Thoracic aorta (tissue), 2 donors: ENCODE results near the gene OR8D1. TPM values are rescaled to one million over a fixed set of nuclear protein-coding genes. Genes with fewer than 3 reads are reported as not detected.

Experiments used
- ATAC-seq: fragments of 150-250 bp; one replicate; pipeline ENCODE4 v1.8.0; 2017; ENCODE audit warnings: low read depth; ENCODE audit not compliant: insufficient number of reproducible peaks, low FRiP score
- DNase-seq: peaks from one replicate; pipeline ENCODE4 v3.0.0-alpha.2; 2020; ENCODE audit warnings: low spot score
- H3K27ac ChIP-seq, 2 donors: fragments of 200-600 bp; sonication (generic); 1 replicate in 1 of 2; 2 replicates in 1 of 2; pipeline ENCODE4 v1.5.1; 2016; ENCODE audit warnings: mild to moderate bottlenecking in 2 of 2, moderate library complexity in 2 of 2
- H3K27me3 ChIP-seq: fragments of 200-600 bp; sonication (generic); replicated peaks from 2 replicates; pipeline ENCODE4 v1.6.0; 2016; ENCODE audit warnings: mild to moderate bottlenecking; ENCODE audit not compliant: insufficient read depth
- H3K36me3 ChIP-seq: fragments of 200-600 bp; sonication (generic); one replicate; pipeline ENCODE4 v1.5.1; 2016
- H3K4me1 ChIP-seq, 2 donors: fragments of 200-600 bp; sonication (generic); 1 replicate in 1 of 2; 2 replicates in 1 of 2; pipeline versions ENCODE4 v1.5.1 to v1.6.0; 2016; ENCODE audit warnings: low read depth in 2 of 2, mild to moderate bottlenecking in 1 of 2; ENCODE audit not compliant: control insufficient read depth in 1 of 2
- H3K4me3 ChIP-seq: fragments of 200-600 bp; sonication (generic); 2 replicates; pipeline ENCODE4 v1.5.1; 2016; ENCODE audit warnings: mild to moderate bottlenecking
- H3K9me3 ChIP-seq: fragments of 200-600 bp; sonication (generic); 2 replicates; pipeline ENCODE4 v1.5.1; 2016
- total RNA-seq, 2 donors: library from RNA; depleted of rRNA; stranded (reverse); fragments of >200 nt; gene quantifications; one replicate each; pipeline versions ENCODE4 v1.1.0 to v1.2.3, GENCODE V29; 2016
- TF ChIP-seq, protein P1 (sequence below): fragments of 200-600 bp; sonication (generic); IDR thresholded peaks from one replicate; pipeline ENCODE4 v1.5.1; 2019; ENCODE audit warnings: antibody characterized with exemption

Gene OR8D1
- total RNA-seq, 2 donors from 2014 or later: not detected

- no peak overlapping the region for H3K27ac ChIP-seq
- TF ChIP-seq, protein P1, sequence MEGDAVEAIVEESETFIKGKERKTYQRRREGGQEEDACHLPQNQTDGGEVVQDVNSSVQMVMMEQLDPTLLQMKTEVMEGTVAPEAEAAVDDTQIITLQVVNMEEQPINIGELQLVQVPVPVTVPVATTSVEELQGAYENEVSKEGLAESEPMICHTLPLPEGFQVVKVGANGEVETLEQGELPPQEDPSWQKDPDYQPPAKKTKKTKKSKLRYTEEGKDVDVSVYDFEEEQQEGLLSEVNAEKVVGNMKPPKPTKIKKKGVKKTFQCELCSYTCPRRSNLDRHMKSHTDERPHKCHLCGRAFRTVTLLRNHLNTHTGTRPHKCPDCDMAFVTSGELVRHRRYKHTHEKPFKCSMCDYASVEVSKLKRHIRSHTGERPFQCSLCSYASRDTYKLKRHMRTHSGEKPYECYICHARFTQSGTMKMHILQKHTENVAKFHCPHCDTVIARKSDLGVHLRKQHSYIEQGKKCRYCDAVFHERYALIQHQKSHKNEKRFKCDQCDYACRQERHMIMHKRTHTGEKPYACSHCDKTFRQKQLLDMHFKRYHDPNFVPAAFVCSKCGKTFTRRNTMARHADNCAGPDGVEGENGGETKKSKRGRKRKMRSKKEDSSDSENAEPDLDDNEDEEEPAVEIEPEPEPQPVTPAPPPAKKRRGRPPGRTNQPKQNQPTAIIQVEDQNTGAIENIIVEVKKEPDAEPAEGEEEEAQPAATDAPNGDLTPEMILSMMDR: no peak
- ATAC-seq: no peak
- H3K4me3 ChIP-seq: no peak overlapping the region
- H3K27me3 ChIP-seq: no peaks in the 10 kb centered on the region
- H3K9me3 ChIP-seq: no peaks in the 10 kb centered on the region
- DNase-seq: no peak
- H3K4me1 ChIP-seq: no peaks in the 10 kb centered on the region
- no peaks in the 10 kb centered on the region for H3K36me3 ChIP-seq
These were observed 25.8 kb upstream of the OR8D1 start for GRCh38 chr11:124339396-124340141.

GRCh38 chr11:124331873-124332272 is 18.1 kb upstream of the OR8D1 start:
- no peak for DNase-seq

DNA sequence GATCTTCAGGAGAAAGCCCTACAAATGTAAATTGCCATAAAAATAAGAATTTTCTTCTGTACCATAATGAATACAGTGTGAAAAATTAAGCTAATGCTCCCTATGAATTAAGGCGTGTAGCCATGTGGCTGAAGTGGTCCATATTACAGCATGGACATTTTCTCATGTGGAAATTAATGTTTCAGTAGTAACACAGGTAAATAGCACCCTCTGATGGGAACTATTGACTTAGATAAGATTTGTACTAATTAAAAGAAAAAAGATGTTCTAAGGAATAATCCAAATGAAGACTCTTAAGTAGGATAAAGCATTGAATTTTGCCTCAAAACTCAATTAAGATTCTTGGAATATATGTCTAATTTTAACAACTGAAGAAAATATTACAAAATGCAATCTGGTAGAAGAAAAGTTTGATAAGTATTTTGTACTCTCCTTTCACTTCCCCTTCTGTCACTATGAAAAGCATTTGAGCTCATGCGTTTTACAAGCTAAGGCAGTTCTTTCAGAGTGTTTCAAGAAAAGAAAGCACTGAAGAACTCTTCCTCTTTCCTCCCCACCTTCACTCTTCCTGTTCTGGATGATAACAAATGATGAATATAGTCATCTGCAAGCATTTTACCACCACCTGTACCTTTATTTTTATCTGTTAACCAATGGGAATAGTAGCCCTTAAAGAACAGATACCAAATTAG is 16.2 kb upstream of the OR8D1 start:
- DNase-seq: no peak
- H3K27me3 ChIP-seq: no peaks in the 10 kb centered on the region
- no peaks in the 10 kb centered on the region for H3K4me1 ChIP-seq
- TF ChIP-seq, protein P1: no peak
- no peaks in the 10 kb centered on the region for H3K36me3 ChIP-seq
- H3K9me3 ChIP-seq: no peaks in the 10 kb centered on the region
- H3K27ac ChIP-seq: no peak overlapping the region
- no peak for ATAC-seq
- no peak overlapping the region for H3K4me3 ChIP-seq

More at GRCh38 chr11:124331873-124332272, 18.1 kb upstream of the OR8D1 start:
- no peaks in the 10 kb centered on the region for H3K36me3 ChIP-seq
- H3K4me3 ChIP-seq: no peak overlapping the region
- TF ChIP-seq, protein P1: no peak
- no peaks in the 10 kb centered on the region for H3K4me1 ChIP-seq
- H3K27ac ChIP-seq: no peak overlapping the region
- no peaks in the 10 kb centered on the region for H3K9me3 ChIP-seq
- ATAC-seq: no peak
- H3K27me3 ChIP-seq: no peaks in the 10 kb centered on the region

DNA sequence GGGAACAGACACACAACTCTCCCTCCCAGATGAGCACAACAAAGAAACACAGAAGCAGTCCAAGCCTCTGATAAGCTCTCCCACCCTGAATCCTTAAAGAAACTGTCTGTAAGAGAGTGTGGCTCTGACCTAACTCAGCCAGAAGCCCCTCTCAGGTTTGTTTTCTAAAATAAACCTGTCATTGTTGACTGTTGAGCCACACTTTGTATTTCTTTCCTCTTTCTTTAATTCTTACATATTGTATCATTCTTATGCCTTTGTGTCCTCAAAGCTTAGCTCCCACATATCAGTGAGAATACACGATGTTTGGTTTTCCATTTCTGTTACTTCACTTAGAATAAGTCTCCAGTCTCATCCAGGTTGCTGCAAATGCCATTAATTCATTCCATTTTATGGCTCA is 14.0 kb upstream of the OR8D1 start:
- Histone ChIP-seq H3K36me3 (no peaks in the 10 kb centered on the region), H3K9me3 (no peaks in the 10 kb centered on the region), H3K27me3 (no peaks in the 10 kb centered on the region), H3K27ac (no peak overlapping the region), H3K4me3 (no peak overlapping the region), H3K4me1 (no peaks in the 10 kb centered on the region)
- TF ChIP-seq, protein P1: no peak
- ATAC-seq (no peak), DNase-seq (no peak)

GRCh38 chr11:124322356-124322755 is 8.6 kb upstream of the OR8D1 start:
- Histone ChIP-seq H3K9me3 (no peaks in the 10 kb centered on the region), H3K4me1 (no peaks in the 10 kb centered on the region), H3K4me3 (no peak overlapping the region), H3K27ac (no peak overlapping the region), H3K36me3 (no peaks in the 10 kb centered on the region), H3K27me3 (no peaks in the 10 kb centered on the region)
- TF ChIP-seq, protein P1: no peak
- DNase-seq (no peak), ATAC-seq (no peak)
